Fibroblast of mammary gland (primary cell): ENCODE measurements around the gene ARL5B.

Source experiments
- DNase-seq: peaks from one replicate; pipeline ENCODE4 v3.0.0-alpha.2; 2010; ENCODE audit warnings: low read depth
- H3K4me3 ChIP-seq: 2 replicates; pipeline ENCODE4 v1.5.1; 2011; ENCODE audit warnings: low read depth, mild to moderate bottlenecking, low read length, moderate library complexity; ENCODE audit not compliant: control insufficient read depth
- TF ChIP-seq, protein P1 (sequence below): conservative IDR thresholded peaks from 2 replicates; pipeline ENCODE4 v1.5.1; 2011; ENCODE audit warnings: low read depth, low read length, inconsistent platforms; ENCODE audit not compliant: control insufficient read depth, insufficient read depth

The ARL5B gene, protein sequence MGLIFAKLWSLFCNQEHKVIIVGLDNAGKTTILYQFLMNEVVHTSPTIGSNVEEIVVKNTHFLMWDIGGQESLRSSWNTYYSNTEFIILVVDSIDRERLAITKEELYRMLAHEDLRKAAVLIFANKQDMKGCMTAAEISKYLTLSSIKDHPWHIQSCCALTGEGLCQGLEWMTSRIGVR

DNA sequence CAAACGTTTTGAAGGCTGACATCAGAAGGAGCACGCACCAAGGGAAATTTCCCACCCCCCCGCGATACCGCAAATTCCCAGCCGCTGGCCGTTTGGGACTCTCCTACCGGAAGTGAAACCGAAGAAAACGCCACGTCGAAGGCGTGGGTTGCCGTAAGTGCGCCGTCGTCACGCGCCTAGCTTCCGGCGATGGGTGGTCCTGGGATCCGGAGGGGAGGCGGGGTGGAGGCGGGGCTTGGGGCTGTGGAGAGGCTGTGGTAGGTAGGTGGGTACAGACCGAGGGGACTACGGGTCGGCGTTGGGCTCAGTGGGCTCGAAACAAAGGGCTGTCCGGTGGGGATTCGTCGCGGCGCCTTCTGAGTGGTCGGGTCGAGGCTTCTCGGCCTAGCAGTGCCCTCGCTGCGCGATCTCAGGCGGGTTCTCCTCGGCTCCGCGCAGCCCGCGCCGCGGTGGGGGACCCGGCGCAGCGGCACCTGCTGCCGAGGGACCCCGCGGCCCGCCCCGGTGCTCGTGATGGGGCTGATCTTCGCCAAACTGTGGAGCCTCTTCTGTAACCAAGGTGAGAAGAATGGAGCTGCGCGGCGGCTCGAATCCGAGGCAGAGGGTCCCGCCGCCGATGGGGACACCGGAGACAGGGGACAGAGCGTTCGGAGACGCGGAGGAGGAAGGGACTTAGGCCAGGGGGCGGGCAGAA lies at the start of gene ARL5B:
ARL5B (plus strand) TSS at position 307 of the 694 bp plus-strand sequence; CDS start at position 514, 207 bp downstream.
- TF ChIP-seq, protein P1, sequence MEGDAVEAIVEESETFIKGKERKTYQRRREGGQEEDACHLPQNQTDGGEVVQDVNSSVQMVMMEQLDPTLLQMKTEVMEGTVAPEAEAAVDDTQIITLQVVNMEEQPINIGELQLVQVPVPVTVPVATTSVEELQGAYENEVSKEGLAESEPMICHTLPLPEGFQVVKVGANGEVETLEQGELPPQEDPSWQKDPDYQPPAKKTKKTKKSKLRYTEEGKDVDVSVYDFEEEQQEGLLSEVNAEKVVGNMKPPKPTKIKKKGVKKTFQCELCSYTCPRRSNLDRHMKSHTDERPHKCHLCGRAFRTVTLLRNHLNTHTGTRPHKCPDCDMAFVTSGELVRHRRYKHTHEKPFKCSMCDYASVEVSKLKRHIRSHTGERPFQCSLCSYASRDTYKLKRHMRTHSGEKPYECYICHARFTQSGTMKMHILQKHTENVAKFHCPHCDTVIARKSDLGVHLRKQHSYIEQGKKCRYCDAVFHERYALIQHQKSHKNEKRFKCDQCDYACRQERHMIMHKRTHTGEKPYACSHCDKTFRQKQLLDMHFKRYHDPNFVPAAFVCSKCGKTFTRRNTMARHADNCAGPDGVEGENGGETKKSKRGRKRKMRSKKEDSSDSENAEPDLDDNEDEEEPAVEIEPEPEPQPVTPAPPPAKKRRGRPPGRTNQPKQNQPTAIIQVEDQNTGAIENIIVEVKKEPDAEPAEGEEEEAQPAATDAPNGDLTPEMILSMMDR: no peak
- peak; percentile 98 for DNase-seq
- peak within 1 kb of the TSS; percentile 93 for H3K4me3 ChIP-seq

DNA sequence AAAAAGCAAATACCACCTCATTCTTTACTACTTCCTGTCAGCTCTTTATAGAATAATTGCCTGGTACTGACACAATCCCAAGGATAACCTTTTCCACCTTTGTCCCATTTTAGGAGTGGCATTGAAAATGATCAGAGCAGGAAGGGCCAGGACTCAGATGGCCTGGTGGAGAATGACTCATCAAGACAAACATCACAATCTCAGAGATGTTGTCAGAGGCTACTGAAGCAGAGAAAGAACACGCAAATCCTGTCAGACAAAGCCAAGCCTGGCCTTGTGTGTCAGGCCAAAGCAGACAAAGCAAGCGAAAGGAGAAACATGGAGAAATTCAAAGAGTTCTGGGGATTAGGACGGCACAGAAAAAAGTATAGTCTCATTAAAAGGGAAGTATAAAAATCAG lies 48.7 kb upstream of the ARL5B start:
- no peak overlapping the region for H3K4me3 ChIP-seq
- peak; percentile 90 for DNase-seq
- TF ChIP-seq, protein P1: no peak

DNA sequence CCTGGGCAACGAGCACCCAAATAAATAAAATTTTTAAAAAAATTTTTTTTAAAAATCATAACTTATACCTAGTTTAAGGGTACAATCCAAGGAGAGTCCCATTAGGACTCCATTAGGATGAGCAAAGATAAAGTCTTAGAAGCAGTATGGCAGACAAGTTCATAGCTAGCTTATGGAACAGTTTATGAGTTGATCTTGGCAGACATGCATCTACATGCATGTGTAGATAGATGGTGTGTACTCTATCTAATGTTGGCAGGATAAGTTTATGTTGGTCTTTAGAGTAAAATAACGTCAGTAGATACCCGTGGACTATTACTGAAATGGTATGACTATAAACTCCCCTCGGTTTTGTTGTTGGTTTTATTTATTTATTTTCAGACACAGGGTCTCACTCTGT lies 48.1 kb upstream of the ARL5B start:
- TF ChIP-seq, protein P1: no peak
- no peak overlapping the region for H3K4me3 ChIP-seq
- no peak for DNase-seq

DNA sequence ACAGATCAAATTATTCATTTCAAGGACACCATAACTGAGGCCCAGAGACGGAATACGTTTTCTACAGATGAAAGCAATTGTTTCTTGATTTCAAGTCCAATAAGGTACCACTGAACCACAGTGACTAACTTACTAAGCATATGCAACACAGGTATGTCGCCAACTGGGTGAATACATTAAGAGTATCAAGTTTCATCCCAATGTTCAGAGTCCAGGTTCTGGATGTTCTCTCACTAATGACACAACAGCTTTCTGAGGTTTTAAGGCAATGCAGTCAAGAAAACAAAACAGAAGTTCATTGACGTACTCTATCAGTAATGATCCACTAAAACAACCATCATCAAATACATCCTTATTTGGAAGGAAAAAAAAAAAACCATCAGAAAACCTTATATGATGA lies 43.6 kb upstream of the ARL5B start:
- TF ChIP-seq, protein P1: no peak
- DNase-seq: peak; percentile 74

DNA sequence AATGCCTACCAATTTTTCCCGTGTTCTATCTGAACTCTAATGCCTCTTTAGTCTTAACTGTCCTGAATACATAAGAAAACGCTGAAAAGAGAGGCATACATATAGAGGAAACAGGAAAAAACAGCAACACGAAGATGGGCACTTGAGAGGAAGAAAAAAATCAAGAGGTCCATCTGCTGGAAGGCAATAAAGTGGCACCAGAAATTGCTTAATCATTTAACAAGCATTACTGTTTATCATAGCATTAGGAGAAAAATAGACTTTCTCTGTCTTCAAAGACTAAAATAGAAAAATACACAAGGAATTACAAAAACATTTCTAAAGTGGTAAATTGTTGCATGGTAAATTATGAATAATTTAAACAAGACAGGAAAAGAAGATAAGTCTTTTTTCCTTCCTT lies 42.9 kb upstream of the ARL5B start:
- TF ChIP-seq, protein P1: no peak

More for the DNA sequence above, 43.6 kb upstream of the ARL5B start:
- H3K4me3 ChIP-seq: no peak overlapping the region

DNA sequence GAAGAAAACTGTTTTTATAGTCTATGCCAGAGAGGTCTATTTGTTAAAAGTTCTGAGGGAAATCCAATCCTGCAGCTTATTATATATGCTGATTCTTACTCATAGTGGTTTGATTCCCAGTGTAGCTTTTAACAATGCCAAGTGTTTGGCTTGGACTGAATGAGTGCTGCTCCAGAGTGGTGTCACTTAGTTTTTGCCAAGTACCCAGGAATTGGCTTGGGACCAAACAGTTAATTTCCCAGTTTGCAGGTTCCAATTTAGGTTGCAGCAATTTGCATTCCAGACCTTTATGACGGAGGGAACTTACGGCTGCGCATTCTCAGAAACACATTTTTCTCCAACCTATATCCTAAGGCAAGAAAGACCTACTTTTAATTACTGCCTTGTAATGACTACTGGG lies 40.2 kb upstream of the ARL5B start:
- H3K4me3 ChIP-seq: no peak overlapping the region
- no peak for DNase-seq
- TF ChIP-seq, protein P1: no peak

More for the DNA sequence above, 42.9 kb upstream of the ARL5B start:
- H3K4me3 ChIP-seq: no peak overlapping the region
- peak; percentile 25 for DNase-seq
